ENCODE data around the gene ELF4. TPM values are rescaled to one million over a fixed set of nuclear protein-coding genes. Genes with fewer than 3 reads are reported as not detected.

Gene ELF4
- total RNA-seq, 3 donors from 2014 or later (not counting 1 experiment from before 2014, with no cell fraction given): 83.3 to 105 (median 98.7) TPM

DNA sequence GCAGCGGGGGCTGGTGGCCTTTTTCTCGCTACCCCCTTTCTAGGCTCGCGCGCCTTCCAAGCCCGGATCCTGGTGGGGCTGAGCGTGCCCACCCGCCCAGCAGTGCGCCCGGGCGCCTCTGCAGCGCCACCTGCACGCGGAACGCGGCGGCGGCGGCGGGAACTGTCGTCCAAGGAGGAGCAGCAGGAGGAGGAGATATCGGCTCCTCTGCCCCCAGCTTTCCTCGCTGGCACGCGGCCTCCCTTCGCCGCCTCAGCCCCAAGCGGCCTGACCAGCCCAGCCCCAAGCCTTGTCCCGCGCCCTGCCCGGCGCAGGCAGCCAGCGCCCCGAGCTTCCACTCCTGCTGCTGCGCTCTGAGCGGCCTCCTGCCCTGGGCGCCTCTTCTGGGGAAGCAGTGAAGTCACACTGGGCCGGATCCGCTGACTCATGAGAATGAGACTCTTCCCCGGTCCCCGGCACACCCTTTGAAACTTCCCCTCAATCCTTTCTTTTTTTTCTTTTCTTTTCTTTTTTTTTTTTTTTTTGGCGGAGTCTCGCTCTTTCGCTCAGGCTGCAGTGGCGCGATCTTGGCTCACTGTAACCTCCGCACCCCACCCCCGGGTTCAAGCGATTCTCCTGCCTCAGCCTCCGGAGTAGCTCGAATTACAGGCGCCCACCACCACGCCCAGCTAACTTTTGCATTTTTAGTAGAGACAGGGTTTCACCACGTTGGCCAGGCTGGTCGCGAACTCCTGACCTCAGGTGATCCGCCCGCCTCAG is 10.6 kb upstream of the ELF4 start:
- H3K27ac Mint-ChIP-seq: peak overlapping the region; percentile 36 to 74
- Histone ChIP-seq H3K27me3 (ENCODE audit: control insufficient read depth, insufficient read depth, low read length) (no peaks in the 10 kb centered on the region), H3K36me3 (ENCODE audit: control insufficient read depth, insufficient read depth, low read length) (no peaks in the 10 kb centered on the region), H3K4me3 (ENCODE audit: low read length) (peak overlapping the region; percentile 38), H3K9me3 (ENCODE audit: control insufficient read depth, insufficient read depth, low read length) (no peaks in the 10 kb centered on the region), H3K27ac (ENCODE audit: low read length) (no peak overlapping the region), H3K4me1 (ENCODE audit: control insufficient read depth, insufficient read depth, low read length) (peaks cover 29% of the 10 kb centered on the region)
- ATAC-seq (peak; percentile 91 to 93 (median 93)), DNase-seq (peak; percentile 63 to 76)
- peak overlapping the region; percentile 86 for H3K4me3 Mint-ChIP-seq
- WGBS (ENCODE audit: insufficient coverage): 5% methylated on average over 58 of the region's 58 CpGs
- intact Hi-C loops (cut with micrococcal nuclease): loop anchor here (1.0 to 5.0 kb wide), 2 partner anchors 39 to 71 kb away; no protein-coding TSS in a partner anchor
- TF ChIP-seq, protein P1, sequence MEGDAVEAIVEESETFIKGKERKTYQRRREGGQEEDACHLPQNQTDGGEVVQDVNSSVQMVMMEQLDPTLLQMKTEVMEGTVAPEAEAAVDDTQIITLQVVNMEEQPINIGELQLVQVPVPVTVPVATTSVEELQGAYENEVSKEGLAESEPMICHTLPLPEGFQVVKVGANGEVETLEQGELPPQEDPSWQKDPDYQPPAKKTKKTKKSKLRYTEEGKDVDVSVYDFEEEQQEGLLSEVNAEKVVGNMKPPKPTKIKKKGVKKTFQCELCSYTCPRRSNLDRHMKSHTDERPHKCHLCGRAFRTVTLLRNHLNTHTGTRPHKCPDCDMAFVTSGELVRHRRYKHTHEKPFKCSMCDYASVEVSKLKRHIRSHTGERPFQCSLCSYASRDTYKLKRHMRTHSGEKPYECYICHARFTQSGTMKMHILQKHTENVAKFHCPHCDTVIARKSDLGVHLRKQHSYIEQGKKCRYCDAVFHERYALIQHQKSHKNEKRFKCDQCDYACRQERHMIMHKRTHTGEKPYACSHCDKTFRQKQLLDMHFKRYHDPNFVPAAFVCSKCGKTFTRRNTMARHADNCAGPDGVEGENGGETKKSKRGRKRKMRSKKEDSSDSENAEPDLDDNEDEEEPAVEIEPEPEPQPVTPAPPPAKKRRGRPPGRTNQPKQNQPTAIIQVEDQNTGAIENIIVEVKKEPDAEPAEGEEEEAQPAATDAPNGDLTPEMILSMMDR (IDR thresholded peaks at IDR 0.05): peak; percentile 76
- peaks cover 0 to 8% of the 10 kb centered on the region in 2 donors for H3K27me3 Mint-ChIP-seq (ENCODE audit: low read depth in 2 of 2)
- H3K36me3 Mint-ChIP-seq: no peaks in the 10 kb centered on the region
- no peaks in the 10 kb centered on the region for H3K9me3 Mint-ChIP-seq
- peaks cover 10 to 11% of the 10 kb centered on the region in 2 donors for H3K4me1 Mint-ChIP-seq

DNA sequence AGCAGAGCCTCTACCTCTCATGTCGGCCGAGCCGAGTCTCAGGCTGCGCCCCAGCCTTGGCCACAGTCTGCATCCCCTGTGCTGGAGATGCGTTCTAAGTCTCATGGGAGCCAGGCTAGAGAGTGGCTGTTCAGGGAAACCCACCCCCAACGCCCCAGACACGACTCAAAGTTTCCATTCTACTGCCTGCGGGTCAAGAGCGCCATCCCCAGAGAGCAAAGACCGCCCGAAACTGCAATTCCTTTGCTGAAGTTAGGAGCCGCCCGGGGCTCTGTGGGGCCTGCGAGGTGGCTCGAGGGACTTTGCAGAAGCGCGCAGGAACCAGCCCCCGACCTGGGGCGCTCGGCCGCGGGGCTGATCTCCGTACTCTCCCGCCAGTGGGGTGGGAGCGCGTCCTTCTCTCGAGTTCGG is 10.0 kb upstream of the ELF4 start:
- TF ChIP-seq, protein P1 (IDR thresholded peaks at IDR 0.05): no peak
- Histone ChIP-seq H3K27me3 (ENCODE audit: control insufficient read depth, insufficient read depth, low read length) (no peaks in the 10 kb centered on the region), H3K4me3 (ENCODE audit: low read length) (peak overlapping the region; percentile 38), H3K9me3 (ENCODE audit: control insufficient read depth, insufficient read depth, low read length) (no peaks in the 10 kb centered on the region), H3K36me3 (ENCODE audit: control insufficient read depth, insufficient read depth, low read length) (no peaks in the 10 kb centered on the region), H3K27ac (ENCODE audit: low read length) (no peak overlapping the region), H3K4me1 (ENCODE audit: control insufficient read depth, insufficient read depth, low read length) (peaks cover 29% of the 10 kb centered on the region)
- WGBS (ENCODE audit: insufficient coverage): 15% methylated on average over 28 of the region's 28 CpGs
- Mint-ChIP-seq H3K4me3 (peak overlapping the region; percentile 86), H3K4me1 (peaks cover 10 to 11% of the 10 kb centered on the region in 2 donors), H3K27ac (peak overlapping the region in 1 of 2 donors; percentile 74), H3K36me3 (no peaks in the 10 kb centered on the region), H3K27me3 (ENCODE audit: low read depth in 2 of 2) (peaks cover 0 to 8% of the 10 kb centered on the region in 2 donors), H3K9me3 (no peaks in the 10 kb centered on the region)
- peak; percentile 14 to 67 (median 41) for ATAC-seq
- intact Hi-C loops (cut with micrococcal nuclease): loop anchor here (1.0 to 5.0 kb wide), 2 partner anchors 38 to 72 kb away; no protein-coding TSS in a partner anchor
- DNase-seq: no peak

DNA sequence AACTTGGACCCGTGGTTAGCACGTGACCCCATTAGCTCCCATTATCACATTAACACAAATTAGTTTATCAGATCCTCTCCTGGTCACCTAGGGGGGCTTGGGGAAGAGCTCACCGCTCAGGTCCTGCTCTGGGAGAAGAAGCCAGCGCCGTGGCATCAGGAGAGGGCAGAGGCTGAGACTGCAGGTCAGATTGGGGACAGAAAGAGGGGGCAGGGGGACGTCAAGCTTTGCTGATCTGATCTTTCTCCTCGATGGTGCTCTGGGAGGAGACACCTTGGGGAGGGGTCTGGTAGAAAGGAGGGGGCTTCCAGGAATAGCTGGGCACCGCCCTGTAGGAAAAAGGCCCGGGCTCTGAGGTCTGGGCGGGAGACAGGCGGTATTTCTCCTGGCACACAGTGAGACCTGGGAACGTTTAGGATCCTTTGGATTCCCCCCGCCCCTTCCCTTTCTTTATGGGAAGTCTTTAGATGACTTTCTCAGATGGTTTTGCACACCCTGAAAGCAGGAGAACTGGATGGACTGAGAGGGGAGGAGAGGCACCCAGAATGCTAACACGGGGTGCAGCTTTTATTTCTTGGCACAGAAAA is 9.1 kb upstream of the ELF4 start:
- Histone ChIP-seq H3K4me1 (ENCODE audit: control insufficient read depth, insufficient read depth, low read length) (peaks cover 29% of the 10 kb centered on the region), H3K9me3 (ENCODE audit: control insufficient read depth, insufficient read depth, low read length) (no peaks in the 10 kb centered on the region), H3K36me3 (ENCODE audit: control insufficient read depth, insufficient read depth, low read length) (no peaks in the 10 kb centered on the region), H3K27ac (ENCODE audit: low read length) (no peak overlapping the region), H3K27me3 (ENCODE audit: control insufficient read depth, insufficient read depth, low read length) (no peaks in the 10 kb centered on the region), H3K4me3 (ENCODE audit: low read length) (no peak overlapping the region)
- Mint-ChIP-seq H3K4me1 (peaks cover 10 to 14% of the 10 kb centered on the region in 2 donors), H3K27me3 (ENCODE audit: low read depth in 2 of 2) (peaks cover 0 to 8% of the 10 kb centered on the region in 2 donors), H3K4me3 (peak overlapping the region; percentile 58), H3K9me3 (no peaks in the 10 kb centered on the region), H3K36me3 (no peaks in the 10 kb centered on the region), H3K27ac (peak overlapping the region in 1 of 2 donors; percentile 74)
- no peak for ATAC-seq
- TF ChIP-seq, protein P1 (IDR thresholded peaks at IDR 0.05): no peak
- intact Hi-C loops (cut with micrococcal nuclease): no loop called here
- 91% methylated on average over 11 of the region's 14 CpGs for WGBS (ENCODE audit: insufficient coverage)
- no peak for DNase-seq

Data from natural killer cell (primary cell).